HUES48 (cell line): Measurements from ENCODE around the gene B4GALNT1.
"Not testable (repeated sequence)": the region's sequence is repeated elsewhere in the genome, so short reads cannot be mapped to it uniquely, and the experiment has no call there.

ENCODE experiments used
- H3K27ac ChIP-seq: one replicate; pipeline ENCODE4 v1.7.0; 2013; ENCODE audit warnings: low read depth, low read length, inconsistent platforms
- H3K27me3 ChIP-seq: 2 replicates; pipeline ENCODE4 v1.6.1; 2013; ENCODE audit warnings: mild to moderate bottlenecking, low read length; ENCODE audit not compliant: control insufficient read depth, insufficient read depth
- H3K36me3 ChIP-seq: 2 replicates; pipeline ENCODE4 v1.6.1; 2013; ENCODE audit warnings: low read length; ENCODE audit not compliant: control insufficient read depth, insufficient read depth
- H3K4me1 ChIP-seq: 2 replicates; pipeline ENCODE4 v1.6.1; 2013; ENCODE audit warnings: mild to moderate bottlenecking, low read length; ENCODE audit not compliant: control insufficient read depth, insufficient read depth
- H3K4me3 ChIP-seq: 2 replicates; pipeline ENCODE4 v1.5.1; 2013; ENCODE audit warnings: mild to moderate bottlenecking, low read depth, low read length
- H3K9ac ChIP-seq: 2 replicates; pipeline ENCODE4 v1.6.1; 2013; ENCODE audit warnings: mild to moderate bottlenecking, low read depth, low read length, moderate library complexity
- H3K9me3 ChIP-seq: 2 replicates; pipeline ENCODE4 v1.6.1; 2013; ENCODE audit warnings: low read length; ENCODE audit not compliant: control insufficient read depth, insufficient read depth

B4GALNT1 gene

DNA sequence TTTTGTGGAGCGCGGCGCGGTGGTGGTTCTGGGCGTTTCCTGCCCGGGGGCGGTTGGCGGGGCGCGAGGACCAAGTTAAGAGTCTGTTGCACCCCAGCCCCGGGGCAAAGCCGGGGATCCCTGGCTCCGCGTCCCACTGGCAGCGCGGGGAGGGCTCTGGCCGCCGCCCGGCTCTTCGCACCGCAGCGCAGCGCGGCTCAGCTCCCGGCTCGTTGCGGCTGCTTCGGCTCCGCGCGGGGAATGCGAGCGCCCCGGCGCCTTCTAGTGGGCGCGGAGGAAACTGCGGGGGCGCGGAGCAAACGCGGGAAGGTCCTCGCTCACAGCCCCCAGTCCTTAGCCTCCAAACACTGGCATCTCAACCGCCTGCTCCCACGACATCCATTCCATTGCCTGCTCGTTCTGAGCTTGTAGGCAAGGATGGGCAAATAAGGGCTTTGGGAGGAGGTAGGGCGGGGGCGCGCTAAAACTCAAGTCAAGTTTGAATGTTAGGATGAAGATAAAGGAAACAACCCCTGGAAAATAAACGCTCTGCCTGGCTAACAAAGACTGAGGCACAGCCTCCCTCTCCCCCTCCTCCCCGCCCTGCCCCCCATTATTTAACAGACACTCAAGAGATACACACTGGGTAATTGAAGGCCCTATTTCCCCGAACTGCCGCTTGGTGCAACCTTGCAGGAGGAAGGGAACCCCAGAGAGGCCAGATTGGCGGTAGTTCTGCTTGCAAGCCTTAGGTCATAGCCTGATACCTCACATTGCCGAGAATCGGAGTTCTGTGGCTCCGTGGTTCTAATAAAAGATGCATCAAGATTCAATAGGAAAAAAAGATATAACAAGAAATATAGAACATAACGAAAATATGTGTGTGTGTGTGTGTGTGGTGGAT lies at the start of gene B4GALNT1:
B4GALNT1 (minus strand) TSS at position 244 of the 883 bp plus-strand sequence. CDS start 1,069 bp downstream, outside the sequence.
- Histone ChIP-seq H3K27ac (no peak within 1 kb of the TSS), H3K9ac (no peak within 1 kb of the TSS), H3K36me3 (no peaks in the 10 kb centered on the region), H3K27me3 (peaks cover 70% of the 10 kb centered on the region), H3K4me1 (peaks cover 8% of the 10 kb centered on the region), H3K9me3 (no peaks in the 10 kb centered on the region), H3K4me3 (peak within 1 kb of the TSS; percentile 62)

DNA sequence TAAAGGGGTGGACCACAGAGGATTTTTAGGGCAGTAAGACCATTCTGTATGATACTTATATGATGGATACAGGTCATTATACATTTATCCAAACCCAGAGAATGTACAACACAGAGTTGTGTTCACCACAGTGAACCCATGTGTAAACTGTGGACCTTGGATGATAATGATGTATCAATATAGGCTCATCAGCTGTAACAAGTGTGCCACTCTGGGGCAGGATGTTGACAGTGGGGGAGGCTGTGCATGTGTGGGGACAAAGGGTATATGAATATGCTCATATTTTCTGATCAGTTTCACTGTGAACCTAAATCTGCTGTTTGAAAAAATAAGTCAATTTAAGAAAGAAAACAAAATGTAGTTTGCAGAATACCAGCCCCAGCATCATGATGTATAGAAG lies 46.7 kb upstream of the B4GALNT1 start:
- no peaks in the 10 kb centered on the region for H3K4me1 ChIP-seq
- no peak overlapping the region for H3K4me3 ChIP-seq
- H3K27ac ChIP-seq: no peak overlapping the region
- H3K36me3 ChIP-seq: no peaks in the 10 kb centered on the region
- no peak overlapping the region for H3K9ac ChIP-seq
- no peaks in the 10 kb centered on the region for H3K27me3 ChIP-seq
- no peaks in the 10 kb centered on the region; the same call in 1 of the 2 replicates for H3K9me3 ChIP-seq

GRCh38 chr12:57677947-57678346 lies 44.9 kb upstream of the B4GALNT1 start:
- H3K4me1 ChIP-seq, H3K27ac ChIP-seq, H3K9ac ChIP-seq, H3K4me3 ChIP-seq, H3K27me3 ChIP-seq, H3K36me3 ChIP-seq, H3K9me3 ChIP-seq: not testable (repeated sequence)

GRCh38 chr12:57674691-57675090 lies 41.7 kb upstream of the B4GALNT1 start:
- no peaks in the 10 kb centered on the region for H3K36me3 ChIP-seq
- H3K27me3 ChIP-seq: no peaks in the 10 kb centered on the region
- peaks cover 11% of the 10 kb centered on the region; the same call in 1 of the 2 replicates for H3K9me3 ChIP-seq

GRCh38 chr12:57672801-57673200 lies 39.8 kb upstream of the B4GALNT1 start:
- no peak overlapping the region for H3K27ac ChIP-seq
- no peaks in the 10 kb centered on the region for H3K36me3 ChIP-seq
- no peak overlapping the region for H3K9ac ChIP-seq
- no peaks in the 10 kb centered on the region for H3K4me1 ChIP-seq
- H3K9me3 ChIP-seq: peaks cover 16% of the 10 kb centered on the region; the same call in 1 of the 2 replicates
- H3K27me3 ChIP-seq: no peaks in the 10 kb centered on the region
- H3K4me3 ChIP-seq: no peak overlapping the region

More at GRCh38 chr12:57674691-57675090, 41.7 kb upstream of the B4GALNT1 start:
- no peak overlapping the region for H3K27ac ChIP-seq
- no peak overlapping the region for H3K4me3 ChIP-seq
- H3K4me1 ChIP-seq: no peaks in the 10 kb centered on the region
- H3K9ac ChIP-seq: no peak overlapping the region

GRCh38 chr12:57671811-57672210 lies 38.8 kb upstream of the B4GALNT1 start:
- not testable (repeated sequence) for H3K9ac ChIP-seq, H3K4me3 ChIP-seq, H3K36me3 ChIP-seq, H3K27me3 ChIP-seq, H3K4me1 ChIP-seq, H3K27ac ChIP-seq
- peaks cover 16% of the 10 kb centered on the region; the same call in 1 of the 2 replicates for H3K9me3 ChIP-seq

DNA sequence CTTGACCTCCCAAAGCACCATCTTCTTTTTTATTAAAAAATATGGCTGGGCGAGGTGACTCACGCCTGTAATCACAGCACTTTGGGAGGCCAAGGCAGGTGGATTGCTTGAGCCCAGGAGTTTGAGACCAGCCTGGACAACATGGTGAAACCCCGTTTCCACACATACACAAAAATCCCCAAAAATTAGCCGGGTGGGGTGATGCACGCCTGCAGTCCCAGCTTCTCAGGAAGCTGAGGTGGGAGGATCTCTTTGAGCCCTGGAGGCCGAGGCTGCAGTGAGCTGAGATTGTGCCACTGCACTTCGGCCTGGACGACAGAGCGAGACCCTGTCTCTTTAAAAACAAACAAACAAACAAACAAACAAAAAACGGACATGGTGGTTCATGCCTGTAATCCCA lies 36.7 kb upstream of the B4GALNT1 start:
- peaks cover 22% of the 10 kb centered on the region for H3K9me3 ChIP-seq
- H3K27ac ChIP-seq, H3K27me3 ChIP-seq, H3K4me1 ChIP-seq, H3K36me3 ChIP-seq, H3K9ac ChIP-seq, H3K4me3 ChIP-seq: not testable (repeated sequence)

DNA sequence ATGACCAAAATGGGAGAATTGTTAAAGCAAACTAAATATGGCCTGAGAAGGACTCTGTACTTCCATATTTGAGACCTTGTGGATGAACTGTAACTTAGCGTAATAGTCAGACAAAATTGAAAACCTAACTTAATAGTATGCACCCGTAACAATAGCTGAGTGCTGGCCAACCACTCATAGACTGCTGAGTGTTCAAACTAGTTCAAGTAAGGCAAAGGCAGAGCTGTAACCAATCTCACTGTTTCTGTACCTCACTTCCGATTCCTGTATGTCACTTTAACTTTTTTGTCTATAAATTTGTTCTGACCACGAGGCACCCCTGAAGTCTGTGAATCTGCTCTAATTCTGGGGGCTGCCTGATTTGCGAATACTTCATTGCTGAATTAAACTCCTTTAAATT lies 33.9 kb upstream of the B4GALNT1 start:
- Histone ChIP-seq H3K27me3 (no peaks in the 10 kb centered on the region), H3K9ac (no peak overlapping the region), H3K4me1 (no peaks in the 10 kb centered on the region), H3K9me3 (peaks cover 36% of the 10 kb centered on the region), H3K4me3 (no peak overlapping the region), H3K27ac (no peak overlapping the region), H3K36me3 (no peaks in the 10 kb centered on the region)

DNA sequence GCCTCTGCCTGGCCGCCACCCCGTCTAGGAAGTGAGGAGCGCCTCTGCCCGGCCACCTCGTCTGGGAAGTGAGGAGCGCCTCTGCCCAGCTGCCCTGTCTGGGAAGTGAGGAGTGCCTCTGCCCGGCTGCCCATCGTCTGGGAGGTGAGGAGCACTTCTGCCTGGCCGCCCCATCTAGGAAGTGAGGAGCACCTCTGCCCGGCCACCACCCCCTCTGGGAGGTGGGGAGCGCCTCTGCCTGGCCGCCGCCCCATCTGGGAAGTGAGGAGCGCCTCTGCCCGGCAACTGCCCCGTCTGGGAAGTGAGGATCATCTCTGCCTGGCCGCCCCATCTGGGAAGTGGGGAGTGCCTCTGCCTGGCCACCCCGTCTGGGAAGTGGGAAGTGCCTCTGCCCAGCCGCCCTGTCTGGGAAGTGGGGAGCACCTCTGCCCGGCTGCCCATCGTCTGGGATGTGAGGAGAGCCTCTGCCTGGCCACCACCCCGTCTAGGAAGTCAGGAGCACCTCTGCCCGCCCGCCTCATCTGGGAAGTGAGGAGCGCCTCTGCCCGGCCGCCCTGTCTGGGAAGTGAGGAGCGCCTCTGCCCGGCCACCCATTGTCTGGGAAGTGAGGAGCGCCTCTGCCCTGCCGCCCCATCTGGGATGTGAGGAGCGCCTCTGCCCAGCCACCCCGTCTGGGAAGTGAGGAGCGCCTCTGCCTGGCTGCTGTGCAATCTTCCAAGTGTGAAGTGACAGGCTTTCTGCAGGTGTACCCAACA lies 32.2 kb upstream of the B4GALNT1 start:
- H3K27ac ChIP-seq, H3K27me3 ChIP-seq, H3K4me1 ChIP-seq, H3K36me3 ChIP-seq, H3K9ac ChIP-seq, H3K4me3 ChIP-seq: not testable (repeated sequence)
- H3K9me3 ChIP-seq: peaks cover 41% of the 10 kb centered on the region

- Histone ChIP-seq H3K36me3 (no peaks in the 10 kb centered on the region), H3K9ac (no peak overlapping the region), H3K9me3 (peaks cover 39% of the 10 kb centered on the region), H3K27ac (no peak overlapping the region), H3K27me3 (no peaks in the 10 kb centered on the region), H3K4me1 (no peaks in the 10 kb centered on the region), H3K4me3 (no peak overlapping the region)
These were observed 28.4 kb upstream of the B4GALNT1 start for GRCh38 chr12:57661376-57661775.

DNA sequence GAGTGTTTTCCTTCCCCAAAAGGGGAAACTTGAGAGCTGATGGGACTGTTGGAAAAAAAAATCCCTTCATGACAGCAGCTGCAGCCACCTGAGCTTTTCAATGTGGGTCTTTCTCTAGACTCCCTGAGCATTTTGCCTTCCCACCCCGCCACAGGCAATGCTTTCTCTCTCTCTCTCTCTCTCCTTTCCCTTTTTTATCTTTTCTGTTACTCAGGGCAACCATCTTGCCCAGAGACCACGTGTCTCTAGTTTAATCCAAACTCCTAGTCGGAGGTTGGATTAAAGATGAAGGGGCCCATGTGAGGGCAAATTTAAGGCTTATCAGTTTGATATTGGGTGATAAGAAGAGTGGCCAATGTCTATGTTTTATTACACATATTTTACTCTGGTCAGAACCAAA lies 25.9 kb upstream of the B4GALNT1 start:
- Histone ChIP-seq H3K9ac (no peak overlapping the region), H3K36me3 (no peaks in the 10 kb centered on the region), H3K9me3 (peaks cover 32% of the 10 kb centered on the region), H3K27me3 (no peaks in the 10 kb centered on the region), H3K27ac (no peak overlapping the region), H3K4me1 (no peaks in the 10 kb centered on the region), H3K4me3 (no peak overlapping the region)
